ENCODE measurements around the gene DIP2C. TPM values are rescaled to one million over a fixed set of nuclear protein-coding genes. Genes with fewer than 3 reads are reported as not detected.

The DIP2C gene
- total RNA-seq, 1 donor from 2014 or later = 10.1 TPM

- Histone ChIP-seq H3K27me3 (no peaks in the 10 kb centered on the region), H4K20me1 (ENCODE audit: low read depth) (peaks cover 8% of the 10 kb centered on the region), H3K9ac (no peak overlapping the region), H3K27ac (no peak overlapping the region), H2AFZ (replicated peaks) (no peak overlapping the region), H3K9me3 (ENCODE audit: low read depth) (no peaks in the 10 kb centered on the region), H3K4me1 (peaks cover 7% of the 10 kb centered on the region), H3K4me3 (no peak overlapping the region), H3F3A (ENCODE audit: low read depth) (no peaks in the 10 kb centered on the region), H3K79me2 (ENCODE audit: low read depth) (no peaks in the 10 kb centered on the region), H3K36me3 (peaks cover 7% of the 10 kb centered on the region), H3K4me2 (no peak overlapping the region)
- no peak for DNase-seq (ENCODE audit: low spot score)
- H3K27me3 Mint-ChIP-seq (ENCODE audit: insufficient read depth, low read depth) = peaks cover 2% of the 10 kb centered on the region
- no peak for TF ChIP-seq EZH2 (IDR thresholded peaks at IDR 0.05)
- TF ChIP-seq EZH2phosphoT487 (IDR thresholded peaks at IDR 0.05) = no peak
- TF ChIP-seq CTCF (IDR thresholded peaks at IDR 0.05) = no peak
- no peak overlapping the region for H3K4me3 Mint-ChIP-seq
- H3K36me3 Mint-ChIP-seq = peaks cover 30% of the 10 kb centered on the region
- no peaks in the 10 kb centered on the region for H3K9me3 Mint-ChIP-seq
- peaks cover 7% of the 10 kb centered on the region for H3K4me1 Mint-ChIP-seq
- H3K27ac Mint-ChIP-seq = no peak overlapping the region
These were observed 277.4 kb downstream of the DIP2C start for GRCh38 chr10:412109-412508.

- H3K4me1 Mint-ChIP-seq = peaks cover 7% of the 10 kb centered on the region
- H3K9ac ChIP-seq = no peak overlapping the region
- no peak overlapping the region for H3K4me3 ChIP-seq
- H3K27me3 Mint-ChIP-seq (ENCODE audit: insufficient read depth, low read depth) = peaks cover 2% of the 10 kb centered on the region
- peaks cover 32% of the 10 kb centered on the region for H3K36me3 Mint-ChIP-seq
- TF ChIP-seq EZH2 (IDR thresholded peaks at IDR 0.05) (no peak), CTCF (IDR thresholded peaks at IDR 0.05) (no peak), EZH2phosphoT487 (IDR thresholded peaks at IDR 0.05) (no peak)
- no peak overlapping the region for H3K4me2 ChIP-seq
- no peaks in the 10 kb centered on the region for H3F3A ChIP-seq (ENCODE audit: low read depth)
- H3K9me3 ChIP-seq (ENCODE audit: low read depth) = no peaks in the 10 kb centered on the region
- peaks cover 7% of the 10 kb centered on the region for H3K36me3 ChIP-seq
- no peak overlapping the region for H3K27ac Mint-ChIP-seq
- peaks cover 7% of the 10 kb centered on the region for H3K4me1 ChIP-seq
- no peaks in the 10 kb centered on the region for H3K9me3 Mint-ChIP-seq
- H3K27ac ChIP-seq = no peak overlapping the region
- no peak for DNase-seq (ENCODE audit: low spot score)
- H2AFZ ChIP-seq (replicated peaks) = no peak overlapping the region
- H3K79me2 ChIP-seq (ENCODE audit: low read depth) = no peaks in the 10 kb centered on the region
- peaks cover 8% of the 10 kb centered on the region for H4K20me1 ChIP-seq (ENCODE audit: low read depth)
- no peaks in the 10 kb centered on the region for H3K27me3 ChIP-seq
- no peak overlapping the region for H3K4me3 Mint-ChIP-seq
These were observed 277.9 kb downstream of the DIP2C start for GRCh38 chr10:411603-412002.

GRCh38 chr10:409408-410040, 279.9 kb downstream of the DIP2C start:
- H4K20me1 ChIP-seq (ENCODE audit: low read depth) = peaks cover 4% of the 10 kb centered on the region
- H3K27me3 Mint-ChIP-seq (ENCODE audit: insufficient read depth, low read depth) = peaks cover 2% of the 10 kb centered on the region
- TF ChIP-seq EZH2phosphoT487 (IDR thresholded peaks at IDR 0.05) = no peak
- TF ChIP-seq CTCF (IDR thresholded peaks at IDR 0.05) = no peak
- no peak for TF ChIP-seq EZH2 (IDR thresholded peaks at IDR 0.05)

More at GRCh38 chr10:409408-410040, 279.9 kb downstream of the DIP2C start:
- H3K36me3 ChIP-seq = peaks cover 7% of the 10 kb centered on the region
- H3K9me3 ChIP-seq (ENCODE audit: low read depth) = no peaks in the 10 kb centered on the region
- Mint-ChIP-seq H3K36me3 (peaks cover 45% of the 10 kb centered on the region), H3K9me3 (no peaks in the 10 kb centered on the region), H3K4me3 (no peak overlapping the region), H3K27ac (no peak overlapping the region), H3K4me1 (peaks cover 9% of the 10 kb centered on the region)
- DNase-seq (ENCODE audit: low spot score) = no peak
- H3K9ac ChIP-seq = no peak overlapping the region
- H3F3A ChIP-seq (ENCODE audit: low read depth) = no peaks in the 10 kb centered on the region
- no peak overlapping the region for H2AFZ ChIP-seq (replicated peaks)
- H3K79me2 ChIP-seq (ENCODE audit: low read depth) = no peaks in the 10 kb centered on the region
- peaks cover 12% of the 10 kb centered on the region for H3K4me1 ChIP-seq
- no peak overlapping the region for H3K27ac ChIP-seq
- H3K27me3 ChIP-seq = no peaks in the 10 kb centered on the region
- no peak overlapping the region for H3K4me2 ChIP-seq
- H3K4me3 ChIP-seq = no peak overlapping the region

Data from neural progenitor cell (in vitro differentiated cells).